Adipocyte (in vitro differentiated cells): ENCODE data around the gene PRKCE.

Experiments
- DNase-seq: peaks from one replicate; pipeline ENCODE4 v3.0.0-alpha.2; 2015; ENCODE audit warnings: low read depth
- H3K27me3 ChIP-seq: replicated peaks from 2 replicates; pipeline ENCODE4 v1.7.0; 2013; ENCODE audit warnings: mild to moderate bottlenecking, low read length, moderate library complexity; ENCODE audit not compliant: control insufficient read depth, insufficient read depth
- H3K36me3 ChIP-seq: 2 replicates; pipeline ENCODE4 v1.7.0; 2013; ENCODE audit warnings: low read length, mild to moderate bottlenecking, moderate library complexity; ENCODE audit not compliant: control insufficient read depth, insufficient read depth, severe bottlenecking
- H3K4me1 ChIP-seq: 2 replicates; pipeline ENCODE4 v1.7.0; 2013; ENCODE audit warnings: mild to moderate bottlenecking, low read length, moderate library complexity; ENCODE audit not compliant: control insufficient read depth, insufficient read depth
- H3K4me3 ChIP-seq: 2 replicates; pipeline ENCODE4 v1.7.0; 2013; ENCODE audit warnings: mild to moderate bottlenecking, low read length, moderate library complexity
- H3K9ac ChIP-seq: 2 replicates; pipeline ENCODE4 v1.7.0; 2013; ENCODE audit warnings: mild to moderate bottlenecking, low read length, moderate library complexity
- H3K9me3 ChIP-seq: 2 replicates; pipeline ENCODE4 v1.7.0; 2013; ENCODE audit warnings: mild to moderate bottlenecking, low read length, moderate library complexity; ENCODE audit not compliant: control insufficient read depth

PRKCE gene

GRCh38 chr2:46180189-46180588 lies 528.7 kb downstream of the PRKCE start:
- H3K9ac ChIP-seq, result no peak overlapping the region
- no peaks in the 10 kb centered on the region for H3K36me3 ChIP-seq
- H3K4me3 ChIP-seq, result no peak overlapping the region
- DNase-seq, result no peak
- peaks cover 16% of the 10 kb centered on the region for H3K4me1 ChIP-seq
- no peaks in the 10 kb centered on the region for H3K9me3 ChIP-seq
- no peaks in the 10 kb centered on the region for H3K27me3 ChIP-seq

DNA sequence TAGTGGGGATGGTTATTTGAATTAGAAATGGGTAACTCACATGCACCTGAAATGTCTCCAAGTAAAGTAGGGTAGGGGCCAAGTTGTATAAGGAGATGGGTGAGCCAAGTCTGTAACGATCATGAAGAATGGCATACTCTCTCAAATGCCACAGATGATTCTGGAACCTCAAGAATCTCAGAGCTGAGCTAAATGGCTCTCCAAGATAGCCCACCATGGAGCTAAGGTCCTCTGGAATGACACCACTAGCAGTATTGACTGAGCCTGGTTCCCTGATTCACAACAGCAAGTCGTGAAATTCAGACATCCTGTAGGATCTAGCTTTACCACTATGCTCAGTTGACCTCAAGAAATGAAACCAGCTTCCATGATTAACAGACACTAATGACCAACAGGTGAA lies 529.8 kb downstream of the PRKCE start:
- DNase-seq, result no peak
- no peaks in the 10 kb centered on the region for H3K9me3 ChIP-seq
- H3K36me3 ChIP-seq, result no peaks in the 10 kb centered on the region

DNA sequence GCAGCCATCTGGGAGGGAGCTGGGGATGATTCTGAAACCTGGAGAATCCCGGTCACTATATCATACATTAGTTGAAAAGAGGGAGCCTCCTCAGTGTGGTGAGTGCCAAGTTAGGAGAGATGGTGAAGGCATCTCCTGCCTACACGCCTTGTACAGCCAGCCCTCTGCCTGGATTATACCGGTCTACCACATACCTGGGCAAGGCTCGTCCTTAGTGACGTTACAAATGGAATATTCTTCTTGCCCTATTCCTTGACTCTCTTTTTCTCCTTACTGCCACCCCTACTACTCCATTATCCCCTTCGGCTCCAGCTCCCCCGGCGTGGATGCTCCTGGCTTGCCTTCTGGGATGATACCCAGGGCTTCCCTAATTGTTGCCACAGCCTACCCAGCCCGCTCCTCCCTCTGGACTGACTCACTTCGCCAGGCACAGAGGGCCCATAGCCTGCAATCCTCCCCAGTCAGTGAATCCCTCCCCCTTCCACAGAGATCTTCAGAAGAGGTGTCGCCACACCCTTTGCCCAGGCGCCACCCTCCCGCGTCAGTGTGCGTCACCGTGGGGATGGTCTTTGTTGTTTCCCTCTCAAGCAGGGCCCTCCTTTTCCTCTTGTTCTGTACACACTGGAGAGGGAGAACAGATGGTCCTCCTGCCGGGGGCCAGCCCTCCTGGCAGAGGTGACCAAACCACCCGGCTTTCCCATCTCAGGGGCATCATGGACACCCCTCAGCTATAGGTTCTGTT lies 530.5 kb downstream of the PRKCE start:
- peaks cover 30% of the 10 kb centered on the region for H3K4me1 ChIP-seq
- no peaks in the 10 kb centered on the region for H3K36me3 ChIP-seq
- H3K27me3 ChIP-seq, result no peaks in the 10 kb centered on the region
- H3K4me3 ChIP-seq, result no peak overlapping the region
- no peak overlapping the region for H3K9ac ChIP-seq
- DNase-seq, result no peak
- H3K9me3 ChIP-seq, result no peaks in the 10 kb centered on the region

More for the DNA sequence above, 529.8 kb downstream of the PRKCE start:
- Histone ChIP-seq H3K27me3 (no peaks in the 10 kb centered on the region), H3K9ac (no peak overlapping the region), H3K4me1 (peaks cover 24% of the 10 kb centered on the region), H3K4me3 (no peak overlapping the region)

DNA sequence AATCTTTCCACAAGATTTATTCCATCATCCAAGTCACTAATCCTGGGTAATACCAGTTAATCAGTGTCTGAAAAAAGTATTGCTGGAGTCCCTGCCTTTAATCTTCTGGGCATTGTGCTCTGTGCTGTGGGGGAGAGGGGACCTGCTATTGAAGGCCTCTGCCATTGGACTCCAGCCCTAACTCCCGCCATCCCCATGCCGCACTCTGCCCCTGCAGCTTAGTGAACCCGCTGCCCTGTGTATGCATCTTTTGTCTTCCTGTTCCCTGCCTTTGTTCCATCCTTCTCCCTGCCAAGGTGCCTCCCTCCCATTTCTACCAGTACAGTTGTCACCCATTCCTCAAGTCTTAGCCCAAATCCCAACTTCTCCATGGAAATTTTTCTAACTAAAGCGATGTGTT lies 532.0 kb downstream of the PRKCE start:
- DNase-seq, result no peak

GRCh38 chr2:46184794-46185583 lies 533.5 kb downstream of the PRKCE start:
- Histone ChIP-seq H3K27me3 (no peaks in the 10 kb centered on the region), H3K4me3 (no peak overlapping the region), H3K4me1 (peaks cover 28% of the 10 kb centered on the region), H3K9ac (no peak overlapping the region), H3K36me3 (no peaks in the 10 kb centered on the region), H3K9me3 (no peaks in the 10 kb centered on the region)
- no peak for DNase-seq

More for the DNA sequence above, 532.0 kb downstream of the PRKCE start:
- Histone ChIP-seq H3K27me3 (no peaks in the 10 kb centered on the region), H3K4me1 (peaks cover 43% of the 10 kb centered on the region), H3K9ac (no peak overlapping the region), H3K9me3 (no peaks in the 10 kb centered on the region), H3K4me3 (no peak overlapping the region), H3K36me3 (no peaks in the 10 kb centered on the region)

DNA sequence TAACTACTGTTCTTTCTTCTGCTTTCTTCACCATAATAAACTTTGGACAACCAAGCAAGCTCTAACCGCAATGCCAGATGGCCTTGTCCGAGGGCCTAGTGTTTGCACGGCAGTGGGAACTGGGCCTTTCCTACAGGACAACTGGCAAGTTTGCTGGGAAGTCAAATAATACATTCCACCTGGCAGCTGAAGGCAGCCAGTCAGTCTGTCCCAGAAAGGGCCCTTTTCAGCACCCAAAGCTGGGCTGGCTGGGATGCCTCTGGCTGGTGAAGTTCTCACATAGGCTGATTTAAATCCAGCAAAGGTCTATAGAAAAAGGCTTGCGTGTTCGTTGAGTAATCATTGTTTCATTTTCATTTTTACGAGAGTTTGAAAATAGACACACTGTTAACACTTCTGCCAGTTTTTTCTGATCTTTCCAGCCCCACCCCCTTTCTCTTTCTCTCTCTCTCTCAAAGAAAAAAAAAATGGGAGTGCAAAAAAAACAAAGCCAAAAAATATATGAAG lies 535.7 kb downstream of the PRKCE start:
- H3K4me1 ChIP-seq, result peaks cover 34% of the 10 kb centered on the region
- DNase-seq, result no peak
- peak overlapping the region; percentile 73 for H3K4me3 ChIP-seq
- H3K9me3 ChIP-seq, result no peaks in the 10 kb centered on the region
- no peaks in the 10 kb centered on the region for H3K27me3 ChIP-seq
- peak overlapping the region; percentile 81 for H3K9ac ChIP-seq
- no peaks in the 10 kb centered on the region for H3K36me3 ChIP-seq

- no peaks in the 10 kb centered on the region for H3K36me3 ChIP-seq
- H3K4me3 ChIP-seq, result peak overlapping the region; percentile 73
- DNase-seq, result no peak
- peak overlapping the region; percentile 81 for H3K9ac ChIP-seq
- H3K4me1 ChIP-seq, result peaks cover 34% of the 10 kb centered on the region
- H3K9me3 ChIP-seq, result no peaks in the 10 kb centered on the region
- no peaks in the 10 kb centered on the region for H3K27me3 ChIP-seq
Measured at GRCh38 chr2:46188041-46188716, 536.7 kb downstream of the PRKCE start.

GRCh38 chr2:46193356-46193755 lies 541.9 kb downstream of the PRKCE start:
- Histone ChIP-seq H3K4me1 (peaks cover 7% of the 10 kb centered on the region), H3K9me3 (no peaks in the 10 kb centered on the region), H3K27me3 (no peaks in the 10 kb centered on the region), H3K9ac (no peak overlapping the region), H3K36me3 (no peaks in the 10 kb centered on the region), H3K4me3 (no peak overlapping the region)
- no peak for DNase-seq

GRCh38 chr2:46193855-46194254 lies 542.4 kb downstream of the PRKCE start:
- Histone ChIP-seq H3K4me3 (no peak overlapping the region), H3K36me3 (no peaks in the 10 kb centered on the region), H3K27me3 (no peaks in the 10 kb centered on the region), H3K9me3 (no peaks in the 10 kb centered on the region), H3K4me1 (peaks cover 7% of the 10 kb centered on the region), H3K9ac (no peak overlapping the region)
- no peak for DNase-seq

DNA sequence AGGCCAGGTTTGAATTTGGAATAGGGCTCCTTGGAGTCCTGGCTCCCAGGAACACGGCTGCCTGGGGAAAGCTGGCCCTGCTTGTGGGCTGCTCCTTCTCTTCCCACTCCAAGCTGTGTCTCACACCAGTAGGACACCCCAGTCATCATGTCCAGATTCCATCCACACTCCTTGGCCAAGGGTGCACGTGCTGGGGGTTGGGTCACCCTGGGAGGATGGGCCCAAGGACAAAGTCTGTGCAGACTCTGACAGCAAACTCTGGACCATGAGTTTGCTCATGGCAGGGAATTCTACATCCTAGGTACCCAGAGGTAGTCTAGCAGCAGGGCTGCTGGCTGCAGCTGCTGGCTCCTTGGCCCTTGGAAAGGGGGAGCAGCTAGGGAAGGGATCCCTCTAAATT lies 543.4 kb downstream of the PRKCE start:
- H3K36me3 ChIP-seq, result no peaks in the 10 kb centered on the region

DNA sequence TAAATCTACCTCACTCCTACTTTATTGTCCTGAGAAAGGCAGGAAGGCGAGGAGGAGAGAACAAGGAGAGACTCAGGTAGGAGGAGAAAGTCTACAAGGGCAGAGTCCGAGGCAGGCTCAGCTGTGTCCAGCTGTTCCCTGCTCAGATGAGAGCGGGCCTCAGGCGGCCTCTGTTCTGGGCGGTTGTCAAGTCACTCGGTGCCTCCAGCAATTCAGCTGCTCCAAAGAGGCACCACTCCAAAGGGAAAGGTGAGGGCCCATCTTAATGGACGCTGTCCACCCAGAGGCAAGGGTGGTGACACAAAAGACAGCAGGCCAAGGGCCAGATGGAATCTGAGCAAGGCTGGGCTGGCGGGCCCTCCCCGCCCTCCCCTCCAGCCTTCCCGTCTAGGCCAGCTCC lies 544.3 kb downstream of the PRKCE start:
- Histone ChIP-seq H3K9me3 (no peaks in the 10 kb centered on the region), H3K27me3 (no peaks in the 10 kb centered on the region), H3K4me3 (no peak overlapping the region), H3K9ac (no peak overlapping the region), H3K4me1 (peaks cover 7% of the 10 kb centered on the region), H3K36me3 (no peaks in the 10 kb centered on the region)
- no peak for DNase-seq

More for the DNA sequence above, 543.4 kb downstream of the PRKCE start:
- DNase-seq, result no peak
- Histone ChIP-seq H3K9me3 (no peaks in the 10 kb centered on the region), H3K4me1 (peaks cover 7% of the 10 kb centered on the region), H3K27me3 (no peaks in the 10 kb centered on the region), H3K9ac (no peak overlapping the region), H3K4me3 (no peak overlapping the region)
